SK-N-SH treated with all-trans-retinoic acid at 6 μM for 48 hours (cell line): Measurements from ENCODE around the gene SAYSD1.
"Not testable (repeated sequence)": the region's sequence is repeated elsewhere in the genome, so short reads cannot be mapped to it uniquely, and the experiment has no call there.

Source experiments
- ATAC-seq: fragments of 200-7000 bp; cut with Tn5 transposase; 3 replicates; pipeline ENCODE4 v1.9.1; 2020; ENCODE audit warnings: mild to moderate bottlenecking, moderate library complexity
- BACH2 ChIP-seq: fragments of 250-450 bp; sonication (Bioruptor Pico); IDR thresholded peaks from 2 replicates; pipeline ENCODE4 v1.9.0; 2021; ENCODE audit warnings: mild to moderate bottlenecking, borderline replicate concordance
- CSDC2 ChIP-seq: fragments of 250-450 bp; sonication (Bioruptor Pico); IDR thresholded peaks from 2 replicates; pipeline ENCODE4 v1.5.0; 2020; ENCODE audit warnings: mild to moderate bottlenecking, moderate library complexity
- ESRRG ChIP-seq: fragments of 250-450 bp; sonication (Bioruptor Pico); IDR thresholded peaks from 2 replicates; pipeline ENCODE4 v1.6.1; 2021; ENCODE audit warnings: mild to moderate bottlenecking
- GLIS3 ChIP-seq: fragments of 250-450 bp; sonication (Bioruptor Pico); IDR thresholded peaks from 2 replicates; pipeline ENCODE4 v1.5.0; 2020; ENCODE audit warnings: mild to moderate bottlenecking, moderate library complexity
- ISL1 ChIP-seq: fragments of 250-450 bp; sonication (Bioruptor Pico); IDR thresholded peaks from 2 replicates; pipeline ENCODE4 v2.1.2; 2022; ENCODE audit warnings: mild to moderate bottlenecking, moderate library complexity
- OSR1 ChIP-seq: fragments of 250-450 bp; sonication (Bioruptor Pico); IDR thresholded peaks from 2 replicates; pipeline ENCODE4 v1.8.0; 2022; ENCODE audit warnings: moderate library complexity, mild to moderate bottlenecking, inconsistent platforms
- POU6F1 ChIP-seq: fragments of 250-450 bp; sonication (Bioruptor Pico); IDR thresholded peaks from 2 replicates; pipeline ENCODE4 v1.8.0; 2021; ENCODE audit warnings: low read depth, mild to moderate bottlenecking, moderate library complexity, borderline replicate concordance
- PPARA ChIP-seq: fragments of 250-450 bp; sonication (Bioruptor Pico); IDR thresholded peaks from 2 replicates; pipeline ENCODE4 v1.5.0; 2020; ENCODE audit warnings: mild to moderate bottlenecking, borderline replicate concordance
- RARB ChIP-seq: fragments of 250-450 bp; sonication (Bioruptor Pico); IDR thresholded peaks from 2 replicates; pipeline ENCODE4 v1.8.0; 2021; ENCODE audit warnings: mild to moderate bottlenecking, moderate library complexity
- SNAI2 ChIP-seq: fragments of 250-450 bp; sonication (Bioruptor Pico); IDR thresholded peaks from 2 replicates; pipeline ENCODE4 v1.5.0; 2020; ENCODE audit warnings: mild to moderate bottlenecking, moderate library complexity
- TCF4 ChIP-seq: fragments of 250-450 bp; sonication (Bioruptor Pico); IDR thresholded peaks from 2 replicates; pipeline ENCODE4 v1.8.0; 2021; ENCODE audit warnings: mild to moderate bottlenecking, moderate library complexity, borderline replicate concordance
- TOX ChIP-seq: fragments of 250-450 bp; sonication (Bioruptor Pico); IDR thresholded peaks from 2 replicates; pipeline ENCODE4 v1.8.0; 2021; ENCODE audit warnings: mild to moderate bottlenecking, moderate library complexity, borderline replicate concordance
- TSHZ2 ChIP-seq: fragments of 250-450 bp; sonication (Bioruptor Pico); IDR thresholded peaks from 2 replicates; pipeline ENCODE4 v1.5.0; 2020; ENCODE audit warnings: mild to moderate bottlenecking, moderate library complexity
- ZC3H10 ChIP-seq: fragments of 250-450 bp; sonication (Bioruptor Pico); IDR thresholded peaks from 2 replicates; pipeline ENCODE4 v1.5.1; 2021; ENCODE audit warnings: mild to moderate bottlenecking, moderate library complexity
- ZFP3 ChIP-seq: fragments of 250-450 bp; sonication (Bioruptor Pico); IDR thresholded peaks from 2 replicates; pipeline ENCODE4 v1.5.0; 2020; ENCODE audit warnings: mild to moderate bottlenecking, moderate library complexity
- ZFP30 ChIP-seq: fragments of 450-650 bp; formaldehyde crosslinking; IDR thresholded peaks from 2 replicates; pipeline ENCODE4 v1.5.0; 2022; ENCODE audit warnings: mild to moderate bottlenecking, moderate library complexity
- ZNF565 ChIP-seq: fragments of 450-650 bp; formaldehyde crosslinking; conservative IDR thresholded peaks from 2 replicates; pipeline ENCODE4 v1.5.0; 2020; ENCODE audit warnings: low read depth, mild to moderate bottlenecking, moderate library complexity
- ZNF70 ChIP-seq: fragments of 450-650 bp; formaldehyde crosslinking; IDR thresholded peaks from 2 replicates; pipeline ENCODE4 v1.5.0; 2020; ENCODE audit warnings: mild to moderate bottlenecking, moderate library complexity
- ZNF8 ChIP-seq: fragments of 450-650 bp; formaldehyde crosslinking; IDR thresholded peaks from 2 replicates; pipeline ENCODE4 v1.5.0; 2020; ENCODE audit warnings: mild to moderate bottlenecking, moderate library complexity
- TF ChIP-seq, protein P1 (sequence below): fragments of 250-450 bp; sonication (Bioruptor Pico); IDR thresholded peaks from 2 replicates; pipeline ENCODE4 v1.8.0; 2020; ENCODE audit warnings: mild to moderate bottlenecking, moderate library complexity, borderline replicate concordance
- TF ChIP-seq, protein P2 (sequence below): fragments of 250-450 bp; sonication (Bioruptor Pico); IDR thresholded peaks from 2 replicates; pipeline ENCODE4 v1.5.1; 2020; ENCODE audit warnings: low read depth, mild to moderate bottlenecking, moderate library complexity

SAYSD1 gene

DNA sequence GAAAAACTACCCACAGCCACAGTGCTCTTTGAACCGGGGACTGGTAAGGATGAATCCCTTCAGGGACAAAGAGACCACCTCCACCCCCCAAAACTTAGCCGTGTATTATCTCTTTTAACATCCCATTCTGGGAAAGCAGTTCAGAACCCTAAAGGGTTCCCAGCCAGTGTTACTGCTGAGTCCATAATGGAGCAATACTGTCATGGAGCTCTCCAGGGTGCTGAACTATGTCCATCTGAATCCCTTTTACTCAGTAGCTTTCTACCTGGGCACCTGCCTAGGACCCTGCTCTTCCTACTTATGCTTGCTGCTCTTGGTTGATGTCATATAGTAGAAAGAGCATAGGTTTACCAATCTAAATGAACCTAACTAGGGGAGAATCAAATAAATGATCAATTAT, 22.3 kb upstream of the SAYSD1 start:
- ATAC-seq, result no peak
- TF ChIP-seq ZNF70 (CRISPR knock-in tag) (no peak), ZFP3 (no peak), ZNF8 (no peak), OSR1 (CRISPR knock-in tag) (no peak), ZFP30 (no peak), ZC3H10 (CRISPR knock-in tag) (no peak), ISL1 (no peak), POU6F1 (CRISPR knock-in tag) (no peak), ESRRG (CRISPR knock-in tag) (no peak), RARB (CRISPR knock-in tag) (no peak), TSHZ2 (CRISPR knock-in tag) (no peak)
- TF ChIP-seq, protein P1, sequence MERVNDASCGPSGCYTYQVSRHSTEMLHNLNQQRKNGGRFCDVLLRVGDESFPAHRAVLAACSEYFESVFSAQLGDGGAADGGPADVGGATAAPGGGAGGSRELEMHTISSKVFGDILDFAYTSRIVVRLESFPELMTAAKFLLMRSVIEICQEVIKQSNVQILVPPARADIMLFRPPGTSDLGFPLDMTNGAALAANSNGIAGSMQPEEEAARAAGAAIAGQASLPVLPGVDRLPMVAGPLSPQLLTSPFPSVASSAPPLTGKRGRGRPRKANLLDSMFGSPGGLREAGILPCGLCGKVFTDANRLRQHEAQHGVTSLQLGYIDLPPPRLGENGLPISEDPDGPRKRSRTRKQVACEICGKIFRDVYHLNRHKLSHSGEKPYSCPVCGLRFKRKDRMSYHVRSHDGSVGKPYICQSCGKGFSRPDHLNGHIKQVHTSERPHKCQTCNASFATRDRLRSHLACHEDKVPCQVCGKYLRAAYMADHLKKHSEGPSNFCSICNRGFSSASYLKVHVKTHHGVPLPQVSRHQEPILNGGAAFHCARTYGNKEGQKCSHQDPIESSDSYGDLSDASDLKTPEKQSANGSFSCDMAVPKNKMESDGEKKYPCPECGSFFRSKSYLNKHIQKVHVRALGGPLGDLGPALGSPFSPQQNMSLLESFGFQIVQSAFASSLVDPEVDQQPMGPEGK, result no peak
- TF ChIP-seq, protein P2, sequence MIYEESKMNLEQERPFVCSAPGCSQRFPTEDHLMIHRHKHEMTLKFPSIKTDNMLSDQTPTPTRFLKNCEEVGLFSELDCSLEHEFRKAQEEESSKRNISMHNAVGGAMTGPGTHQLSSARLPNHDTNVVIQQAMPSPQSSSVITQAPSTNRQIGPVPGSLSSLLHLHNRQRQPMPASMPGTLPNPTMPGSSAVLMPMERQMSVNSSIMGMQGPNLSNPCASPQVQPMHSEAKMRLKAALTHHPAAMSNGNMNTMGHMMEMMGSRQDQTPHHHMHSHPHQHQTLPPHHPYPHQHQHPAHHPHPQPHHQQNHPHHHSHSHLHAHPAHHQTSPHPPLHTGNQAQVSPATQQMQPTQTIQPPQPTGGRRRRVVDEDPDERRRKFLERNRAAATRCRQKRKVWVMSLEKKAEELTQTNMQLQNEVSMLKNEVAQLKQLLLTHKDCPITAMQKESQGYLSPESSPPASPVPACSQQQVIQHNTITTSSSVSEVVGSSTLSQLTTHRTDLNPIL (CRISPR knock-in tag), result no peak

DNA sequence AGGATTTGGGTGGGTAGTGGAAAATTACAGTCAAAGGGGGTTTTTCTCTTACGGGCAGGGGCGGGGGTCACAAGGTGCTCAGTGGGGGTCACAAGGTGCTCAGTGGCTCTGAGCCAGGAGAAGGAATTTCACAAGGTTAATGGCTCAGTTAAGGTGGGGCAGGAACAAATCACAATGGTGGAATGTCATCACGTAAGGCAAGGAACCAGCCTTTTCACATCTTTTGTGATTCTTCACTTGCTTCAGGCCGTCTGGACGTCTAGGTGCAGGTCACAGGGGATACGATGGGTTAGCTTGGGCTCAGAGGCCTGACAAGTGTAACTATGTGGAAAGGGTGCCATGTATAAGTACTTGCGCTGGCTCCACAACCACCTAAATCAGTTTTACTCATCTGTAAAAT, 21.2 kb upstream of the SAYSD1 start:
- ATAC-seq, result not testable (repeated sequence)

- ATAC-seq, result not testable (repeated sequence)
These were observed 19.8 kb upstream of the SAYSD1 start for GRCh38 chr6:39134761-39135160.

DNA sequence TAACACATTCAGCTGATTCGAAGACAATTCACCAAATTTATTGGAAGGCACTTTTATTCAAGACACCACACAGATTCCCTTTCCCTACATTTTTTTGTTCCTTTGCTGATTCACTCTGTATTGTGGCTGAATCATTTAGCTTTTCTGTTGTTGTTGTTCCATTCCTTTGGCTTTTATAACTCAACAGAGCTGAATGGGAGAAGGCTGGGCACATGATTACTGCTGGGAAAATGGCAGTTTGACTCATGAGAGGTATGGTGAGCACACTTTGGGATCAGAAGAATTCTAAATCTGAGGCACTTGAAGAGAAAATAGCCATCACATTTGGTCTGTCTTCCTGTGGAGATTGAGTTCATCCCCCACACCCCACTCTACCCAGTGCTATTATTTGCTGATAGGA, 15.7 kb upstream of the SAYSD1 start:
- ATAC-seq, result no peak
- TF ChIP-seq SNAI2 (CRISPR knock-in tag) (no peak), ISL1 (no peak), CSDC2 (CRISPR knock-in tag) (no peak), ZFP30 (no peak), ESRRG (CRISPR knock-in tag) (no peak), ZNF70 (CRISPR knock-in tag) (no peak), ZNF565 (CRISPR knock-in tag) (no peak), PPARA (CRISPR knock-in tag) (no peak), TOX (CRISPR knock-in tag) (no peak), TCF4 (CRISPR knock-in tag) (no peak), BACH2 (no peak), TSHZ2 (CRISPR knock-in tag) (no peak), POU6F1 (CRISPR knock-in tag) (no peak), ZFP3 (no peak), ZNF8 (no peak), GLIS3 (CRISPR knock-in tag) (no peak), RARB (CRISPR knock-in tag) (no peak)
- TF ChIP-seq, protein P1, result no peak
- TF ChIP-seq, protein P2 (CRISPR knock-in tag), result no peak
